GM18517 (cell line): ENCODE results near the gene ZNF609.

Experiments used
- ATAC-seq: cut with Tn5 transposase; IDR thresholded peaks from one replicate; pipeline ENCODE4 v1.9.1; 2021; ENCODE audit warnings: mild to moderate bottlenecking, moderate library complexity; ENCODE audit not compliant: unreplicated experiment

The ZNF609 gene

GRCh38 chr15:64530918-64531317, 70.5 kb downstream of the ZNF609 start:
- no peak for ATAC-seq

DNA sequence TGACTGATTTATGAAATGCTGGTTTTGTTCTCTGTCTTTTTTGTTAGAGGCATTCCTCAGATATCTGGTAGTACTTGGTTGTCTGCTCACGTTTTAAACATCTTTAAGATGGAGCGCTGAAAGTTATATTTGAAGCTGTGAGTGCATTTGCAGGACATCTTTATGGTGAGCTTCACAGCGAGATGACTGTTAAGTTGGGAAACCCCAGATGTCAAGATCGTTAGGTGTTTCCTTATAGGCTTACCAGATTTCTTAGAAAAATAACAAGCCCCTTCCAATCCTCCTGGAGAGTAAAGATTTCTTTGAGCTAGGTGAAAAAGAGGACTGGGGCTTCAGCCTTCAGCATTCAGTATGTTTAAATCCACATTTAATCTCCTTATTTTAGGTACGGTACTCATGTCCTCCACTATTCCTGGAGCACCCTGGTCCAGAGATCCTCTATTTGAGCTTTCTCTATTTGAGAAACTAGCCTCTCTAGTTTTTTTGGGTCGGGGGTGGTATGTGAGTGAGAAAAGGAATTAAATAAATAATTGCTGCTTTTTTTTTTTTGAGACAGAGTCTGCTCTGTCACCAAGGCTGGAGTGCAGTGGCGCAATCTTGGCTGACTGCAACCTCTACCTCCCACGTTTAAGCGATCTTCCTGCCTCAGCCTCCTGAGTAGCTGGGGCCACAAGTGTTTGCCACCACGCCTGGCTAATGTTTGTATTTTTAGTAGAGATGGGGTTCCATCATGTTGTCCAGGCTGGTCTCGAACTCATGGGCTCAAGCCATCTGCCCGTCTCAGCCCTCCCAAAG, 72.3 kb downstream of the ZNF609 start:
- no peak for ATAC-seq

GRCh38 chr15:64535460-64536243, 75.3 kb downstream of the ZNF609 start:
- ATAC-seq, result no peak

DNA sequence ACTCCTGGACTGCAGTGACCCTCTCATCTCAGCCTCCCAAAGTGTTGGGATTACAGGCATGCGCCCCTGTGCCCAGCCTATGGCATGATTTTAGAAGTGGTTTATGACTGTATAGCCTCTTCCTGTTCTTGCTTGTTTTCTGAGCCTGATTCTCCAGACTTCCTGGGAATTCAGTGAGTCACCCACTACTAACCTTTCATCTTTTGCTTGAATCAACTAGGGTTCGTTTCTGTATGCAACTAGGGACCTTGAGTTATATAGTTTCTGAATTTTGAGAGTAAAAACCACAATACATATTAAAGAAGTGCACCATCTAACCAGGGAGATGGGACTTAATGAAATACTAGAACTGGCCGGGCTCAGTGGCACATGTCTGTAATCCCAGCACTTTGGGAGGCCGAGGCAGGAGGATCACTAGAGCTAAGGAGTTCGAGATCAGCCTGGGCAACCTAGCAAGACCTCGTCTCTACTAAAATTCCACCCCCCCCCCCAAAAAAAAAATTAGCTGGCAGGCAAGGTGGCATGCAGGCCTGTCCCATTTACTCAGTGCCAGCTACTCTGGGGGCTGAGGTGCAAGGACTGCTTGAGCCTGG, 76.0 kb downstream of the ZNF609 start:
- ATAC-seq, result no peak

- ATAC-seq, result no peak
These were observed 81.7 kb downstream of the ZNF609 start for GRCh38 chr15:64542091-64542490.

GRCh38 chr15:64544450-64544849, 84.1 kb downstream of the ZNF609 start:
- ATAC-seq, result no peak

DNA sequence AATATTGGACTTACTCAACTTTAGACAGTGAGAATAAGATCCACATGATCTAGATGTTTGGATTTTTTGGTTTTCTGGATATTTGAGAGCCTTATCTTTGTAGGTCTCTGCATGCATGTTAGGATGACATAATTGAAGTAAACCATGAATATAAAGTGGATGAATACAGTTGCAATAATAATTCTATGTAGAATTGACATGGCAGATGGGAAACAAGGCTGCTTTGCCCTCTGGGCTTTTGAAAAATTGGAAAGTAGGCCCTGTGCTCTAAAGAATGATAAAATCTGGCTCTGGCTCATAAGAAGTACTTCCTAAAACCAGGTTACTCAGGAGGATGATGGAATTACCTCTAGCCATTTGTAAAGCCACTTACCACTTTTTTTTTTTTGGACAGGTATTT, 86.9 kb downstream of the ZNF609 start:
- no peak for ATAC-seq

- ATAC-seq, result no peak
These were observed 87.9 kb downstream of the ZNF609 start for GRCh38 chr15:64548235-64548634.

DNA sequence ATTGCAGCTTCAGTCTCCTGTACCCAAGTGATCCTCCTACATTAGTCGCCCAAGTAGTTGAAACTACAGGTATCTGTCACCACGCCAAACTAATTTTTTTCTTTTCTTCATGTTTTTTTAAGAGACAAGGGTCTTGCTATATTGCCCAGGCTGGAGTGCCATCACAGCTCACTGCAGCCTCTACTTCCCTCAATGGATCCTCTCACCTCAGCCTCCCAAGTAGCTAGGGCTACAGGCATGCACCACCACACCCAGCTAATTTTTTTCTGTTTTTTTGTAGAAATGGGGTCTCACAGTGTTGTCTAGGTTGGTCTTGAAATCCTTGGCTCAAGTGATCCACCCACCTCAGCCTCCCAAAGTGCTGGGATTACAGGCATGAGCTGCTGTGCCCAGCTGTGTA, 89.5 kb downstream of the ZNF609 start:
- ATAC-seq, result no peak

- no peak for ATAC-seq
These were observed 92.0 kb downstream of the ZNF609 start for GRCh38 chr15:64552281-64552948.

DNA sequence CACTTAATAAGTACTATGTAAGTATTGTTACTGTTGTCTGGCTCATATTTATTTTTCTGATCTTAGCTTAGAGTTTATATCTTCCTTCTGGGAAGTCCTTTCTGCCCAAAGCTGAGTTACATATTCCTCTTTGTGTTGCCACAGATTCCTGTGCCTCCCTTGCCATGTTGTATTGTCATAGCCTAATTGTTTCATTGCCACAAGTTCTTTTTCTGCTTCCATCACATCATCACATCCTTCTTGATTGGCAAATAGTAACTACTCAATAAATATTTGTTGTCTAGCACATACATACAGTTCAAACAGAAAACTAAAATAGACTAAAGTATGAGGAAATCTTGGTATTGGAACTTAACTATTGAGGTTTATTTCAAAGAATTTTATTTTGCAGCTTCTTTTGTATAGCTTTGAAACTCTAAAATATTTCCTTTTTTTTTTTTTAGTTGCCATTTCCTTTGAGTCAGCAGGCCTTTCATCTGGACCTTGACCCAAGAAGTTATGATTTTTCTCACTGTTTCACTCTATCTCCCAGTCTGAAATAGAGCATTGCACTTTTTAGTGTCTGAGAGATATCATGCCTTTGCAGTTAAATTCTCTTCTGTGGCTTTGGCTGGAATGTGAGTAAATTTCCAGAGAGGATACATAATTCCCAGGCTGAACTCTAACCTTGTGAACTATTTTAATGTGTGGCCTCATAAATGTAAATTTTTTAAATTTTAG, 98.2 kb downstream of the ZNF609 start:
- ATAC-seq, result no peak

GRCh38 chr15:64559243-64559642, 98.9 kb downstream of the ZNF609 start:
- ATAC-seq, result no peak

DNA sequence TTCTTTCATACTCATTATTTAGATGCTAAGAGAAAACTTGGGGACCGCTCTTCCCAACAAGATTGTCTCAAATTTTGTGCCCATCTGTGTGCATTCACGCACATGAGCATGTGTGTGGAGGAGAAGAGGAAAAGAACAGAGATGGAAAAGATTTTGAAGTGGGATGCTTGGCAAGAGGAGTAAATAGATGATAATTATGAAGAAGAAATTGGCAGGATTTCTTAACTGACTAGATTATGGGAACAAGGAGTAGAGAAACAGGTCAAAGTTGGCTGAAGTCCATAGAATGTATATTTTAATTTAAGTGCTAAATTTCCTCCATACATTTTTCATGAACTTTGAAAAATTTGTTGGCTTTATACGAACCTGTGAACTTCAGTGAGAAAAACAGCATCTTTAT, 100.1 kb downstream of the ZNF609 start:
- ATAC-seq, result no peak

DNA sequence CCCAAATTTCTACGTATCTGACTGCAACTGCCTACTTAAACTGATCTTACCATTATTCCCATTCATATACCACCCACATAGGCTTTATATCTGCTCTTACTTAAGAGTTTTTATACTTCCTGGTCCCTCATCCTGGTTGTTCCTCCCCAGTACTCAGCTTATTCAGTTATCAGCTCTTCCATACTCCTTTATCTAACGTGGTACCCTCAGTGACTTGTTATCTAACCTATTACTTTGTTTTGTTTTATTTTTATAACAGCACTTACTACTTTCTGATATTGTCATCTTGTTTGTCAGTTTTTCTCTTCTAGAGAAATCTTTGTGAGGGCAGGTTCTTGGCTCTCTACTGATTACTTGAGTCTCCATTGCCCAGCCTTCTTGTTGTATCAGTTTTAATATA, 100.6 kb downstream of the ZNF609 start:
- no peak for ATAC-seq

GRCh38 chr15:64562003-64562640, 101.7 kb downstream of the ZNF609 start:
- no peak for ATAC-seq

DNA sequence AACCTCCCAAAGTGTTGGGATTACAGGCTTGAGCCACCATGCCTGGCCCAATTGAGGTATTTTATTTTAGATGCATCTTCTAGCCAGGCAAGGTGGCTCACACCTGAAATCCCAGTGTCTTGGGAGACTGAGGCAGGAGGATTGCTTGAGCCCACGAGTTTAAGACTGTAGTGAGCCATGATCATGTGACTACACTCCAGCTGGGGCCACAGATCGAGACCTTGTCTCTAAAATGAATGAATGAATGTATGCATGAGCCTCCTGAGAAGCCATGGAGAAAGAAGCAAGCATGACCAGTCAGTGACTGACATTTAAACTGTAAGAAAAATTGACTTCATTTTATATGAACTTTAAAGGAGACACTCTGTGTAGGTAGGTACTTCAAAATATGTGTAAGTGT, 105.7 kb downstream of the ZNF609 start:
- no peak for ATAC-seq

GRCh38 chr15:64566629-64567427, 106.5 kb downstream of the ZNF609 start:
- no peak for ATAC-seq

- no peak for ATAC-seq
These were observed 108.4 kb downstream of the ZNF609 start for GRCh38 chr15:64568765-64569164.

- peak; percentile 67 for ATAC-seq
These were observed 111.5 kb downstream of the ZNF609 start for GRCh38 chr15:64571857-64572291.
